Mesothelial cell of epicardium (in vitro differentiated cells): Measurements from ENCODE around the gene ODR4. TPM values are rescaled to one million over a fixed set of nuclear protein-coding genes. Genes with fewer than 3 reads are reported as not detected.
"Not testable (repeated sequence)": the region's sequence is repeated elsewhere in the genome, so short reads cannot be mapped to it uniquely, and the experiment has no call there.

Experiments
- DNase-seq, 2 experiments: peaks; one replicate each; pipeline ENCODE4 v3.0.0; 2021; ENCODE audit warnings: low spot score in 2 of 2; ENCODE audit not compliant: unreplicated experiment in 2 of 2
- H3K27ac Mint-ChIP-seq: 2 replicates; pipeline ENCODE4 v1.8.0; 2021; ENCODE audit warnings: mixed read lengths
- H3K27me3 Mint-ChIP-seq: 2 replicates; pipeline ENCODE4 v1.8.0; 2021; ENCODE audit warnings: low read depth, mixed read lengths
- H3K36me3 Mint-ChIP-seq: 2 replicates; pipeline ENCODE4 v1.8.0; 2021; ENCODE audit warnings: mixed read lengths
- H3K4me1 Mint-ChIP-seq: 2 replicates; pipeline ENCODE4 v1.8.0; 2021; ENCODE audit warnings: mixed read lengths
- H3K4me3 Mint-ChIP-seq: 2 replicates; pipeline ENCODE4 v1.8.0; 2021; ENCODE audit warnings: mild to moderate bottlenecking, moderate library complexity, mixed read lengths
- H3K9me3 Mint-ChIP-seq: 2 replicates; pipeline ENCODE4 v1.8.0; 2021; ENCODE audit warnings: mixed read lengths
- total RNA-seq: library from RNA; stranded (reverse); gene quantifications from 3 replicates; pipeline ENCODE4 v1.2.1, GENCODE V29; 2021
- TF ChIP-seq, protein P1 (sequence below): fragments of 200-600 bp; sonication (generic); IDR thresholded peaks from one replicate; pipeline ENCODE4 v1.5.0; 2021; ENCODE audit warnings: antibody characterized with exemption; ENCODE audit not compliant: unreplicated experiment

ODR4 gene
- total RNA-seq, 1 donor from 2014 or later = 27.4 TPM

DNA sequence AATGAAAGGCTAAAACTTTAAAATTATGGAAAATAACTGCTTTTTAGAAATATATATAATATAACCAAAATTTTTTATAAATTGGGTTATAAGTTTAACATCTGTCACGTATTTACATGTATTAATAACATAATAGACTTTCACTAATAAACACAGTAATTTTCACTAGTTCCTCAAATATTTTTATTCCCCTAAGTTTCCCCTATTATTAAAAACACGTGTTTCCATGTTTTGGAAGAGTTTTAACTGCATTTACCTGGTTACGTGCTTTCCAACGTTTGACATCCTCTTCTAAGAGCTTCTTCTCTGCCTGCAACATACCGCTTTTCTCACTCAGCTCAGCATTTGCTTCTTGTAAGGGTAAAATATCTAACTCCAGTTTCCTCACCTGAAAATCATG, 34.9 kb upstream of the ODR4 start:
- Mint-ChIP-seq H3K27me3 (no peaks in the 10 kb centered on the region), H3K9me3 (no peaks in the 10 kb centered on the region), H3K4me1 (no peaks in the 10 kb centered on the region), H3K27ac (no peak overlapping the region), H3K4me3 (no peak overlapping the region), H3K36me3 (peaks cover 51% of the 10 kb centered on the region)
- DNase-seq = no peak
- TF ChIP-seq, protein P1, sequence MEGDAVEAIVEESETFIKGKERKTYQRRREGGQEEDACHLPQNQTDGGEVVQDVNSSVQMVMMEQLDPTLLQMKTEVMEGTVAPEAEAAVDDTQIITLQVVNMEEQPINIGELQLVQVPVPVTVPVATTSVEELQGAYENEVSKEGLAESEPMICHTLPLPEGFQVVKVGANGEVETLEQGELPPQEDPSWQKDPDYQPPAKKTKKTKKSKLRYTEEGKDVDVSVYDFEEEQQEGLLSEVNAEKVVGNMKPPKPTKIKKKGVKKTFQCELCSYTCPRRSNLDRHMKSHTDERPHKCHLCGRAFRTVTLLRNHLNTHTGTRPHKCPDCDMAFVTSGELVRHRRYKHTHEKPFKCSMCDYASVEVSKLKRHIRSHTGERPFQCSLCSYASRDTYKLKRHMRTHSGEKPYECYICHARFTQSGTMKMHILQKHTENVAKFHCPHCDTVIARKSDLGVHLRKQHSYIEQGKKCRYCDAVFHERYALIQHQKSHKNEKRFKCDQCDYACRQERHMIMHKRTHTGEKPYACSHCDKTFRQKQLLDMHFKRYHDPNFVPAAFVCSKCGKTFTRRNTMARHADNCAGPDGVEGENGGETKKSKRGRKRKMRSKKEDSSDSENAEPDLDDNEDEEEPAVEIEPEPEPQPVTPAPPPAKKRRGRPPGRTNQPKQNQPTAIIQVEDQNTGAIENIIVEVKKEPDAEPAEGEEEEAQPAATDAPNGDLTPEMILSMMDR = no peak

DNA sequence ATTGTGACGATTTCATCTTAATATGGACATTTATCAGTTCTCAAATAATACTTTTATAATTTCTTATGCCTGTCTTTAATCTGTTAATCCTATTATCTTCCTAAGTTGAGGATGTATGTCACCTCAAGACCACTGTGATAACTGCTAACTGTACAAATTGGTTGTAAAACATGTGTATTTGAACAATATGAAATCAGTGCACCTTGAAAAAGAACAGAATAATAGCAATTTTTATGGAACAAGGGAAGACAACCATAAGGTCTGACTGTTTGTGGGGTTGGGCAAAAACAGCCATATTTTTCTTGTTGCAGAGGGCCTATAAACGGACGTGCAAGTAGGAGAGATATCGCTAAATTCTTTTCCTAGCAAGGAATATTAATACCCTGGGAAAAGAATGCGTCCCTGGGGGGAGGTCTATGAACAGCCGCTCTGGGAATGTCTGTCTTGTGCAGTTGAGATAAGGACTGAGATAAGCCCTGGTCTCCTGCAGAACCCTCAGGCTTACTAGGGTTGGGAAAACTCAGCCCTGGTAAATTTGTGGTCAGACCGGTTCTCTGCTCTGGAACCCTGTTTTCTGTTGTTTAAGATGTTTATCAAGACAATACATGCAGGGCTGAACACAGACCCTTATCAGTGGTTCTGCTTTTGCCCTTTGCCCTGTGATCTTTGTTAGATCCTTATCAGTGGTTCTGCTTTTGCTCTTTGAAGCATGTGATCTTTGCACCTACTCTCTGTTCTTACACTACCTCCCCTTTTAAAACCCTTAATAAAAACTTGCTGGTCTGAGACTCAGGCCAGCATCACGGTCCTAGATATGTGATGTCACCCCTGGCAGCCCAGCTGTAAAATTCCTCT, 27.6 kb upstream of the ODR4 start:
- H3K9me3 Mint-ChIP-seq, H3K4me1 Mint-ChIP-seq, H3K4me3 Mint-ChIP-seq, DNase-seq, H3K27me3 Mint-ChIP-seq, H3K27ac Mint-ChIP-seq: not testable (repeated sequence)
- peaks cover 70% of the 10 kb centered on the region for H3K36me3 Mint-ChIP-seq

DNA sequence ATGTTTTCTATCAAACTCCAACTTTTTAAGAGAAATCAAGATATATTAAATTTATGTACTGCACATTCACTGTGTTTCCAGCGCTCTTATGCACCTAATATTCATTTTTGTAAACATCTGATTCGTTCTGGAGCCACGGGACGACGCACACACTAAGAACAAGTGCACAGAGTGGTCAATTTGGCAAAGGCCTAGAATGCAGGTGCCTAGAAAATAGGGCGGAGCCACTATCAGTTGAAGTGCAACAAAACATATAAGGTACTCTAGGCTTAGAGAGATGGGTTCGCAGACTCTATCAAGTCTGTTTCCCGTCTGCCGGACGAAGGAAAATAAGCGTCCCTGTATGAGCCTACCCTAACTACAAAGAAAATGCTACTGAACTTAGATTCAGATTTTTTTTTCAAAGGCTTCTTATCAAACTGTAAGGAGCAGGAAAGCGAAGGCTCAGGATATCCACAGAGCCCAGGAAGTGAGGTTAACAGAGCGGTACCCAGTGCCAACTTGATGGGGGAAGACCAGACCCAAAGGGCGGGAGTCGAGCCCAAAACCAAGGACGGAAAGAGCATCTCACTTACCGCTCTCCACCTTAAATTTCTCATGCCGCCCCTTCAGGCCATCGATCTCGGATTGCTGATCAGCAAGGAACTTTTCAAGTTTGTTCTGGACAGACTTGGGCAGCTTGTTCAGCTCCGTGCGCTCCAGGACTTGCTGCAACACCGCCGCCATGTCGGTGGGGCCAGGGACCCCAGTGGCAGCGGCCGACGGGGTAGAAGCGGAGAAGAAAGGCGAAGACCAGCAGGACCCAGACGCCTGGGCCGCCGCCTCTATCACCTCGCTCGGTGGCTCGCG, 1.1 kb upstream of the ODR4 start:
- H3K4me3 Mint-ChIP-seq = peak overlapping the region; percentile 96
- H3K27ac Mint-ChIP-seq = peak overlapping the region; percentile 100
- peaks cover 20% of the 10 kb centered on the region for H3K4me1 Mint-ChIP-seq
- DNase-seq = no peak
- no peaks in the 10 kb centered on the region for H3K27me3 Mint-ChIP-seq
- TF ChIP-seq, protein P1 = no peak
- peaks cover 2% of the 10 kb centered on the region for H3K9me3 Mint-ChIP-seq
- peaks cover 27% of the 10 kb centered on the region for H3K36me3 Mint-ChIP-seq

DNA sequence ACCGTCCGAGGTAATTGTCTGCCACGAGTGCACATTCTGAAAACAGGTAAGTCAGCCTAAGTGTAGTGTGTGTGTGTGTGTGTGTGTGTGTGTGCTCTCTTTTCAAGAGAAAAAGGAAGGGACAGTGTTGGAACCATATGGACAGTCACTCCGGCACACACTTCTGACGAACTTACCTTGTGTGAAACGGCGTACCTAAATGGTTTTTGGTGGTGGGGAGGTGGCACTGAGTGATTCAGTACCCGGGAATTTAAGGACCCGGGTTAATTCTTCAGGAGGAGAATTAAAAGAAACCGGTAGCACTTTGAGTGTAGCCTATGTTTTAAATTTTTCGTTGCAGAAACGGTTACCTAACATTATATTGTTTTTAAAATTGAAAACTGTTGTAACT, 286 bp downstream of the ODR4 start:
- no peak for DNase-seq
- Mint-ChIP-seq H3K4me3 (peak overlapping the region; percentile 96), H3K9me3 (no peaks in the 10 kb centered on the region), H3K4me1 (peaks cover 20% of the 10 kb centered on the region), H3K27ac (peak overlapping the region; percentile 100), H3K36me3 (peaks cover 24% of the 10 kb centered on the region), H3K27me3 (no peaks in the 10 kb centered on the region)
- TF ChIP-seq, protein P1 = no peak

DNA sequence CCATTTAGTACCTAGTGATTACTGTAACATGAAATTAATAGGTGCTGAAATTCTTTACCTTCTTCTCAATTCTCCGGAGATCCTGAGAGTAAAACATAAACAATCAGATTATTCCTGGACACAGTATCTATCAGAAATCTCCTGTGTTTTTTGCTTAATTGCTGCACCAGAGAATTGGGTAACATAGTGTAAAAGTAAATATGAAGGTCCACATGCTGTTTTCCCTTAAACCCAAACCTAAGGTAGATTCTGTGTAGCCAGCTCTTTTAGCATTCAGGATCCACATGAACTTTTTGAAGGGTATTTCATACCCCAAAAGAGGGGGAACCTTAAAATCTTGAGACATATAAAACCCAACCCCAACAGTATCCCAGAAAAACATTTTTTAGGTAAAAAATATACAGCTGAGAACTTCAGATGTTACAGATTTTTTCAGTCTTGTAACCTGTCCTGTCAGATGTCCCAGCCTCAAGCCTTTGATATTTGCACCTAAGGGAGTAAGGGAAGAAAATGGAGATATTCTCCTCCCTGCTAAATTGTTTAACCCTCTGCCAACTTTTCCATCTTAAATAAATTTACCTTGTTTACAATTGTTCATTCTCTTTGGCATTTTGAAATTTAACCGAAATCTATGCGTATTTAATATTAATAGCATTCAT, 11.2 kb downstream of the ODR4 start:
- Mint-ChIP-seq H3K27ac (no peak overlapping the region), H3K4me3 (no peak overlapping the region), H3K9me3 (no peaks in the 10 kb centered on the region), H3K36me3 (peaks cover 19% of the 10 kb centered on the region), H3K4me1 (no peaks in the 10 kb centered on the region), H3K27me3 (no peaks in the 10 kb centered on the region)
- TF ChIP-seq, protein P1 = no peak
- no peak for DNase-seq
